Spleen (tissue), 7 donors: ENCODE data around the gene PPP2R5B.

Experiments
- POLR2A ChIP-seq, 3 donors: fragments of 450-650 bp; IDR thresholded peaks; one replicate each; pipeline ENCODE4 v1.5.1; 2017; ENCODE audit warnings: antibody characterized with exemption in 3 of 3, mild to moderate bottlenecking in 1 of 3
- POLR2AphosphoS5 ChIP-seq, 3 donors: sonication (generic); formaldehyde crosslinking; IDR thresholded peaks; one replicate each; pipeline ENCODE4 v1.5.1; 2017; ENCODE audit warnings: antibody characterized with exemption in 3 of 3
- TF ChIP-seq, protein P1 (sequence below), 11 experiments: fragments of 200-600 bp in 7 of 11; fragments of 450-650 bp in 4 of 11; sonication (generic) in 4 of 11; IDR thresholded peaks in 8 of 11; conservative IDR thresholded peaks in 3 of 11; 1 replicate in 7 of 11; 2 replicates in 4 of 11; pipeline versions ENCODE4 v1.4.0 to v1.8.0; 2016 to 2021; ENCODE audit warnings: antibody characterized with exemption in 11 of 11, inconsistent platforms in 4 of 11, mild to moderate bottlenecking in 1 of 11
- donor health status: DM: no; HTN: no; CAD: no; lungs with moderate emphysema.
- donor health status: DM: no; HTN: no; CAD: no.
- donor health status: DM: no; HTN: no; CAD: no.

DNA sequence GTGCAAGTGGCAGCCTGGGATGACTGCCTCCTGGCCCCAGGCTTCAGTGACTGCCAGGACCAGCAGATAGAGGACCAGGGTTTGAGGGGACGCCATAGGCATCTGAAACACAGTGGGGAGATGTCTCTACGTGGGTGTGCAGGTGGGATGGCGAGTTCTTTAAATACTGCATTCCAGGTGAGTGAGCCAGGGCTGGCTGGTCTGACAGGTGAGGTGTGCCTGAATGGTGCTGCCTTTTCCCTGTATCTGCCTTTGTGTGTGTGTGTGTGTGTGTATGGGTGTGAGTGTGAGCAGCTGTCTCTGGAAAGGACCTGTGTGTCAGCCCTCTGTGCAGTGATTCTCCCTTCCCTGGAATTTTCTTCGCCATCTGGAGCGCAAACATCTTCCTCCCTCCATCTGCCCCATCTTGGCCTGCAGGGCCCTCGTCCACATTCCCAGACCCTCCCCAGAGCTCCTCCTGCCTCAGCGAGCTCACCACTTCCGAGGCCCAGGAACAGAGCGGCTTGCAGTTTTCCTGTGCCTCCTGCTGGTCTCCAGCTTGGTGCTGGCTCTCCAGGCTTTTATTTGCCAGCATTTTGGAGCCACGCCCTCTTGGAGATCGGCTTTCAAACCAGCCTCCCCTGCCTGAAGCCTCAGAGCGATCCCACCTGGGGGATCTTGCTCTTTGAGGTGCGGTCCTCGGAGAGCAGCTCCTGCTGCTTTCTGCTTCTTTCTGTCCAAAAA lies 11.0 kb downstream of the PPP2R5B start, which contains the start of gene GPHA2:
- TF ChIP-seq POLR2A (IDR thresholded peaks at IDR 0.05) (no peak), POLR2AphosphoS5 (IDR thresholded peaks at IDR 0.05) (no peak)
- TF ChIP-seq, protein P1, sequence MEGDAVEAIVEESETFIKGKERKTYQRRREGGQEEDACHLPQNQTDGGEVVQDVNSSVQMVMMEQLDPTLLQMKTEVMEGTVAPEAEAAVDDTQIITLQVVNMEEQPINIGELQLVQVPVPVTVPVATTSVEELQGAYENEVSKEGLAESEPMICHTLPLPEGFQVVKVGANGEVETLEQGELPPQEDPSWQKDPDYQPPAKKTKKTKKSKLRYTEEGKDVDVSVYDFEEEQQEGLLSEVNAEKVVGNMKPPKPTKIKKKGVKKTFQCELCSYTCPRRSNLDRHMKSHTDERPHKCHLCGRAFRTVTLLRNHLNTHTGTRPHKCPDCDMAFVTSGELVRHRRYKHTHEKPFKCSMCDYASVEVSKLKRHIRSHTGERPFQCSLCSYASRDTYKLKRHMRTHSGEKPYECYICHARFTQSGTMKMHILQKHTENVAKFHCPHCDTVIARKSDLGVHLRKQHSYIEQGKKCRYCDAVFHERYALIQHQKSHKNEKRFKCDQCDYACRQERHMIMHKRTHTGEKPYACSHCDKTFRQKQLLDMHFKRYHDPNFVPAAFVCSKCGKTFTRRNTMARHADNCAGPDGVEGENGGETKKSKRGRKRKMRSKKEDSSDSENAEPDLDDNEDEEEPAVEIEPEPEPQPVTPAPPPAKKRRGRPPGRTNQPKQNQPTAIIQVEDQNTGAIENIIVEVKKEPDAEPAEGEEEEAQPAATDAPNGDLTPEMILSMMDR (IDR thresholded peaks at IDR 0.05 in 8 of 11, conservative IDR thresholded peaks at IDR 0.05 in 3 of 11): no peak
